Activated B cell treated with CpG ODN at 0.5 μM for 24 hours (primary cell): ENCODE results near the gene OSBPL10. TPM values are rescaled to one million over a fixed set of nuclear protein-coding genes. Genes with fewer than 3 reads are reported as not detected.
"Not testable (repeated sequence)": the region's sequence is repeated elsewhere in the genome, so short reads cannot be mapped to it uniquely, and the experiment has no call there.

ENCODE experiments used
- ATAC-seq: fragments of 200-7000 bp; cut with Tn5 transposase; one replicate; pipeline ENCODE4 v1.10.0; 2021; ENCODE audit warnings: low read depth, mild to moderate bottlenecking, moderate library complexity
- CTCF ChIA-PET: fragments of 350-600 bp; sonication (Branson Sonifier 250); formaldehyde crosslinking; loops from one replicate; lab custom pipeline; 2021; ENCODE audit warnings: antibody characterized with exemption; lab: Charles Lee
- POLR2A ChIA-PET: fragments of 350-600 bp; sonication (Branson Sonifier 250); formaldehyde crosslinking; loops from one replicate; lab custom pipeline; 2021; ENCODE audit warnings: antibody characterized with exemption; lab: Charles Lee
- DNase-seq: peaks from one replicate; pipeline ENCODE4 v3.0.0; 2022
- H3K27ac Mint-ChIP-seq: one replicate; pipeline ENCODE4 v1.8.0; 2020; ENCODE audit warnings: mixed read lengths
- H3K27me3 Mint-ChIP-seq: one replicate; pipeline ENCODE4 v1.8.0; 2021; ENCODE audit warnings: mixed read lengths
- H3K36me3 Mint-ChIP-seq: one replicate; pipeline ENCODE4 v1.8.0; 2021; ENCODE audit warnings: low read depth, mixed read lengths
- H3K4me1 Mint-ChIP-seq: one replicate; pipeline ENCODE4 v1.8.0; 2021; ENCODE audit warnings: mixed read lengths
- H3K4me3 Mint-ChIP-seq: one replicate; pipeline ENCODE4 v1.8.0; 2020; ENCODE audit warnings: mild to moderate bottlenecking, mixed read lengths
- H3K9me3 Mint-ChIP-seq: one replicate; pipeline ENCODE4 v1.8.0; 2020; ENCODE audit warnings: mixed read lengths
- CTCF ChIP-seq: fragments of 200-600 bp; IDR thresholded peaks from one replicate; pipeline ENCODE4 v1.8.0; 2022; ENCODE audit warnings: antibody characterized with exemption, mild to moderate bottlenecking
- intact Hi-C: fragments of 100-400 bp; cut with micrococcal nuclease; formaldehyde crosslinking; loops from one replicate; pipeline ENCODE4 v1.15.1; 2024
- total RNA-seq: library from RNA; stranded (reverse); gene quantifications from 2 replicates; pipeline ENCODE4 v1.2.3, GENCODE V29; 2022

OSBPL10 gene
- total RNA-seq, 1 donor from 2014 or later, result 137 TPM

- ATAC-seq (no peak), DNase-seq (no peak)
- POLR2A ChIA-PET, result no interaction called here
- TF ChIP-seq CTCF, result no peak
- no peaks in the 10 kb centered on the region for H3K9me3 Mint-ChIP-seq
- CTCF ChIA-PET, result no interaction called here
- H3K4me1 Mint-ChIP-seq, result peaks cover 22% of the 10 kb centered on the region
- H3K36me3 Mint-ChIP-seq, result no peaks in the 10 kb centered on the region
- intact Hi-C loops, result no loop called here
- no peaks in the 10 kb centered on the region for H3K27me3 Mint-ChIP-seq
- H3K27ac Mint-ChIP-seq, result no peak overlapping the region
- no peak overlapping the region for H3K4me3 Mint-ChIP-seq
These were observed 40.1 kb upstream of the OSBPL10 start for GRCh38 chr3:32021155-32021554.

GRCh38 chr3:32018757-32019564 is 37.9 kb upstream of the OSBPL10 start:
- H3K27me3 Mint-ChIP-seq, result no peaks in the 10 kb centered on the region

GRCh38 chr3:32017286-32017685 is 36.2 kb upstream of the OSBPL10 start:
- Mint-ChIP-seq H3K9me3 (no peaks in the 10 kb centered on the region), H3K4me1 (peaks cover 12% of the 10 kb centered on the region), H3K36me3 (peaks cover 2% of the 10 kb centered on the region), H3K4me3 (no peak overlapping the region), H3K27me3 (no peaks in the 10 kb centered on the region), H3K27ac (peak overlapping the region; percentile 50)
- TF ChIP-seq CTCF, result no peak
- intact Hi-C loops, result no loop called here
- POLR2A ChIA-PET, result no interaction called here
- CTCF ChIA-PET, result interaction anchor here (1.6 to 3.8 kb wide), 2 partner anchors 108 to 127 kb away, joined by 3 to 19 read pairs; no protein-coding TSS in a partner anchor
- ATAC-seq (no peak), DNase-seq (no peak)

More at GRCh38 chr3:32018757-32019564, 37.9 kb upstream of the OSBPL10 start:
- DNase-seq (no peak), ATAC-seq (peak; percentile 65)
- intact Hi-C loops, result loop anchor here (1.0 kb wide), 1 partner anchor 125 kb away; no protein-coding TSS in a partner anchor
- Mint-ChIP-seq H3K36me3 (peaks cover 2% of the 10 kb centered on the region), H3K4me1 (peaks cover 12% of the 10 kb centered on the region), H3K9me3 (no peaks in the 10 kb centered on the region), H3K27ac (no peak overlapping the region), H3K4me3 (no peak overlapping the region)
- no peak for TF ChIP-seq CTCF
- POLR2A ChIA-PET, result interaction anchor here (0.5 kb wide), 1 partner anchor 61 kb away, joined by 3 read pairs; no protein-coding TSS in a partner anchor
- CTCF ChIA-PET, result interaction anchor here (0.7 to 3.8 kb wide), 27 partner anchors 8 to 294 kb away, joined by 3 to 19 read pairs (median 3); no protein-coding TSS in a partner anchor

- ATAC-seq, H3K27ac Mint-ChIP-seq, H3K27me3 Mint-ChIP-seq, H3K9me3 Mint-ChIP-seq, CTCF ChIA-PET, H3K36me3 Mint-ChIP-seq, H3K4me3 Mint-ChIP-seq, DNase-seq, POLR2A ChIA-PET, intact Hi-C loops: not testable (repeated sequence)
- peaks cover 14% of the 10 kb centered on the region for H3K4me1 Mint-ChIP-seq
These were observed 34.6 kb upstream of the OSBPL10 start for GRCh38 chr3:32015638-32016037.

GRCh38 chr3:32010699-32011098 is 29.6 kb upstream of the OSBPL10 start:
- DNase-seq, H3K36me3 Mint-ChIP-seq, H3K9me3 Mint-ChIP-seq, H3K4me3 Mint-ChIP-seq, ATAC-seq, H3K27me3 Mint-ChIP-seq, H3K27ac Mint-ChIP-seq, CTCF ChIA-PET: not testable (repeated sequence)
- POLR2A ChIA-PET, result interaction anchor here (1.8 kb wide), 1 partner anchor 11 kb away, joined by 11 read pairs; no protein-coding TSS in a partner anchor
- intact Hi-C loops, result loop anchor here (1.0 kb wide), 2 partner anchors 10 to 29 kb away; partner anchors contain the start of genes OSBPL10 and ZNF860
- H3K4me1 Mint-ChIP-seq, result peaks cover 22% of the 10 kb centered on the region

GRCh38 chr3:32009957-32010356 is 28.9 kb upstream of the OSBPL10 start:
- Mint-ChIP-seq H3K27me3 (no peaks in the 10 kb centered on the region), H3K4me3 (peak overlapping the region; percentile 38), H3K36me3 (peaks cover 3% of the 10 kb centered on the region), H3K27ac (peak overlapping the region; percentile 63), H3K9me3 (no peaks in the 10 kb centered on the region), H3K4me1 (peaks cover 24% of the 10 kb centered on the region)
- peak; percentile 98 for ATAC-seq
- DNase-seq, result no peak
- no peak for TF ChIP-seq CTCF
- intact Hi-C loops, result loop anchor here (1.0 kb wide), 2 partner anchors 10 to 29 kb away; partner anchors contain the start of genes OSBPL10 and ZNF860
- CTCF ChIA-PET, result interaction anchor here (0.6 to 1.0 kb wide), 3 partner anchors 9 to 27 kb away, joined by 3 read pairs; no protein-coding TSS in a partner anchor
- POLR2A ChIA-PET, result interaction anchor here (0.5 to 1.8 kb wide), 5 partner anchors 10 to 82 kb away, joined by 3 to 11 read pairs (median 3); partner anchors contain the start of genes OSBPL10 and ZNF860
